Middle frontal gyrus (tissue), 1 donor: ENCODE measurements around the gene HMX2.

ENCODE experiments used
- DNase-seq: peaks from one replicate; pipeline ENCODE4 v3.0.0-alpha.2; 2015; ENCODE audit warnings: low spot score; ENCODE audit errors: extremely low spot score

The HMX2 gene, protein sequence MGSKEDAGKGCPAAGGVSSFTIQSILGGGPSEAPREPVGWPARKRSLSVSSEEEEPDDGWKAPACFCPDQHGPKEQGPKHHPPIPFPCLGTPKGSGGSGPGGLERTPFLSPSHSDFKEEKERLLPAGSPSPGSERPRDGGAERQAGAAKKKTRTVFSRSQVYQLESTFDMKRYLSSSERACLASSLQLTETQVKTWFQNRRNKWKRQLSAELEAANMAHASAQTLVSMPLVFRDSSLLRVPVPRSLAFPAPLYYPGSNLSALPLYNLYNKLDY

DNA sequence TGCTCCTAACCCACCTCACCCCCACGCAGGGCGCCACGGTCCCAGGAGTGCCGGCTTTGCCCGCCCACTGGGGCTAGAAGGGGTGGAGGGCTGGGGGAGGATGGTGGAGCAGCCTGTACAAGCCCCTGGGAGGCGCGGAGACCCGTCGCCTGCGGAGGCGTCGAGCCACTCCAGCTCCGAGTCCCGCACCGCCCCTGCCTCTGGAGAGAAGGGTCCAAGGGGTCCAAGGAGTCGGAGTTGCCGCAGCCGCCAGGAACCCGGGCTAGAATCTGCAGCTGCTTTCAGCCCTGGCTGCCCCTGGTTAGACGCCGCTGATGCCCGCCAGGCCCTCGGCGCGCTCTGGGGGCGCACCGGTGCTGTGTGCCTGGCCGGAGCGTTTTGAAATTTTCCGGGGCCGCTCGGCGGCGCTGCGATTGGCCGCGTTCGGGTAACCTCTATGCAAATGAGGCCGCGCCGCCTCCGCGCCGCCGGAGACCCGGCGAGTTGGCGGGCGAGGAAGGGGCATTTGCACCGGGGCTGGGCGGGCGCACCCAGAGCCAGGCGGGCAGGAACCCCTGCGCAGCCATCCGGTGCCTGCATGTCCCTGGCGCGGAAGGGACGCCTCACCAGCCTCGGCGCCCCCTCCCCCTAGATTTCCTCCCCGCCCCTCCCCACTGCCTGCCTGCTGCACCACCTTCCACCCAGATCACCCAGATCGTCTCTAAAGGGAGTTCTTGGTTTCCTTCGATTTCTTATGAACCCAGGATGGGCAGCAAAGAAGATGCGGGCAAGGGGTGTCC lies at the start of gene HMX2:
Gene HMX2 (plus strand): TSS at position 502 of the 779 bp plus-strand sequence. CDS start 243 bp downstream, at position 745.
- no peak for DNase-seq

DNA sequence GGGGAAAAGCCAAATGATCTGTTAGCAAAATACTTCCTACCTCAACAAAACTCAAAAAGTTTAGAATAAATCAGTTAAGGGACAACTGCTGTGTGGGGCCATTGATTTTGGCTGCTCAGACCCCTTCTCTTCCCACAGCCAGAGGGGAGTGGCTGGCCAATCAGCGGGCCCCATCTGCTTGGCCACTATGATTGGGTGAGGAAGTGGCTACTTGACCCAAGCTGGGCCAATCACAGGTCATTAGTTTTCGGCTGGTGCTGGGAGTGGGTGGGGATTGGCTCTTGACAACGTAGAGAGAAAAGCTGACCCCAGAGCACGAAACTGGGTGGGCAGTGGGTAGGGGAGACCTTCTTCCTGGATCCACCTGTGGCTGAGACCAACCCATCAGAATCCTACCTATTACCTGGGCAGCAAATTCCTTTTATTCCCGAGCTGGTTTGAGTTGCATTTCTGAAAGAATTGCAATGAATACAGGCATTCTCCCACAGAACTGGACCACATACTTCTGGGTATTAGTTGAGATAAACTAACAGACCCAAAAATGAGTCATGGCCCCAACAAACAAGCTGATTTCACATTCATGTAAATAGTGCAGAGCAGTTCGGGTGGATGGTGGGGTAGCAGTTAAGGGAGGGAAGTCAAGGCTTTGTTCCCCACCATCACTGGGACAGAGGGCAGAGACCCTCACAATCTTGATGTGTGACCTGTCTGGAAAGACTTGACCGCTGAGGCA lies 47.7 kb upstream of the HMX2 start:
- DNase-seq = no peak

DNA sequence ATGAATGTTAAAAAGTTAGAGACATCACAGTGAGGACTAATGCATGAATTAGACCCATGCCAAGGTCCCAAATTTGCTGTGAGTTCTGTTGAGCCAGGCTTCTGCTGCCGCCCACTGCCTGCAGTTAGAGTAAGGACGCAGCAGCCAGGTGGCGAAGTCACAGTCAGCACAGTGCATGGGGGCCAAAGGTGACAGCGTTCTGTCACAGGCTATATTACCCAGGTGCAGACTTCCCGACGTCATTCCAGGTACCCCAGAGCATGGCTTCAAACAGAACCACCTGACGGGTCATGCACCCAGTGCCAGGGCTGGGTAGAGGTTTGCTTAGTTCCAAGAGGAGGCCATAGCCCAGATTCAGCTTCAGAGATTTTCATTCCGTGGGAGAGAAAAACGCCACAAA lies 46.1 kb upstream of the HMX2 start:
- DNase-seq = no peak

DNA sequence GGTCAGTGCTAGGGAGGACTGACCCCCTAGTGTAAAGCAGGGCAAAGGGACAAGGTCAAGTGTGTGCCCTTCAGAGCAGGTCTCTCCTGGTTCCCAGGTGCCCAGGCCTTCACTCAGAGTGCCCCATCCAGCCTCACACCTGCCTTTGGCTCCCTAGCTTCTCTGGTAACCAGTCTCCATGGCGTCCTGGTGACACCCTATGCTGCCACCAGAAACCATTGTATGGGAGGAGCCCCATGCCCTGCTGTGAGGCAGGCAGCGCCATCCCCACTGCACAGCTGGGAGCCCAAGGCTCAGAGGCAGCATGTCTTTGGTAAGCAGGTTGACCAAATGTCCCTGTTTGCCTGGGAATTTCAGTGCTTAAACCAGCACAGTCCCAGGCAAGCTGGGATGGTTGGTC lies 45.3 kb upstream of the HMX2 start:
- no peak for DNase-seq

DNA sequence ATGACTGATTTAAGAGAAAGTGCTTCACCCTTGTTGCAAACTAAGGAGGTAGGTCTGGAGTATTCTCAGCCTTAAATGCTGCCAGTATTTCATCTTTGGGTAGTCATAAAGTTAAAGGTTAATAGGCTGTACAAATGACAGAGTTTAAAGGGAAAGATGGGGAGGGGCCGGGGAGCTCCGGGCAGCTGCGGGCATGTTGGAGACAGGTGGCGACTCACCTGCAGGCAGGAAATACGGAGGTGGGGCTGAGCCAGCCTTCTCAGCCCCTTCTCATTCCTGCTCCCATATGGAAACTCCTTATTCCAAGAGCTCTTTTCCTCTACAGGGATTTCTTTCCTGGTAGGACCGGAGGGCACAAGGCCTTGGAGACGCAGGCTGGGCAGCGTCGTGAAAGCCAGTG lies 44.0 kb upstream of the HMX2 start:
- no peak for DNase-seq

DNA sequence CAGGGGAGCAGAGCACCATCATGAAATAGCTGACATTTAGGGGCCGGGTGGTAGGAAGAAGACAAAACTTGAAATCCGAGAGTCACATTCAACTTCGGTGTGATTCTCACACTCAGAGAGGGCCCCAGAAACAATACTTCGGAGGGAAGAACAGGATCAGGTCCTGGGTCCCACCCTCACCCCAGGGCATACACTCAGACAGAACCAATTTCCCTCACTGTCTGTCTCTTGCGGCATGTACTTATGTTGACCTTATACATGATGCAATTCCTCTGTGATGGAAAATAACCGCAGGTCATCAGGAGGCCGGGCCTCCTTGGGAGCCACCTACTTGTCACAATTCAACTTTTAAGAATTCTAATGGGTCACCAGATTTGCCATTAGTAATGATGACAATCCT lies 38.5 kb upstream of the HMX2 start:
- no peak for DNase-seq

DNA sequence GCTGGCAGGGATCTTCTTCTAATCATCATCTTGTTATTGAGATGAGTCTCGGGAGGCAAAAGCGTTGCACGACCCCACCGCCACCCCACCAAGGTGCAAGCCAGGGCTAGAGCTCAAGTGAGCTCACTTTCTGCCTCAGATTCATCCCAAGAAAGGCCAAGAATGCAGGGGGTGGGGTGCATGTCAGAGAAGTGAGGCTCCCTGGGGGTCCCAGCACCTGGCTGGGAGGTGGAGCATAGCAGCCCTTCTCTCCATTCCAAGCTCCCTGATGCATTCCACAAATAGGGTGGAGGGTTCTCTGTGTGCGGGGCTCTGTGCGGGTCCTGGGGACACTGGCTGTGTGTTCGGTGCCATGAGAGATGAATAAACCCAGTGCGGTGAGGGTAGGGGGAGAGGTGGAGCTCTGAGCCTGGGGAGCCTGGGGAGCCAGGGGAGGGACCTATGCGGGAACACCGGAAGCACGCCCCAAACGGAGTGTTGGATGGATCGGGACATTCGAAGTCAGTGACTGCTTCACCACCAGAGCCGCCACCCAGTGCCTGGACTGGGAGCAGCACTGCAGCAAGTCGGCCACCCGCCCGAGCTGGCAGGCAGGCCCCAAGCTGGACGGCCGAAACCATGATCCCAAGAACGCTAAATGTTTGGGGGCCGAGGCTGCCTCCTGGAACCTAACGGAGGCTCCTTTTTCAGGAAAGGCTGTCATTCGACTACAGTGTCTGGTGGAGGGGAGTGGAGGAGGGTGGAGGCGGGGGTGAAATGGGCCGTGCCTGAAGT lies 30.1 kb upstream of the HMX2 start:
- no peak for DNase-seq

DNA sequence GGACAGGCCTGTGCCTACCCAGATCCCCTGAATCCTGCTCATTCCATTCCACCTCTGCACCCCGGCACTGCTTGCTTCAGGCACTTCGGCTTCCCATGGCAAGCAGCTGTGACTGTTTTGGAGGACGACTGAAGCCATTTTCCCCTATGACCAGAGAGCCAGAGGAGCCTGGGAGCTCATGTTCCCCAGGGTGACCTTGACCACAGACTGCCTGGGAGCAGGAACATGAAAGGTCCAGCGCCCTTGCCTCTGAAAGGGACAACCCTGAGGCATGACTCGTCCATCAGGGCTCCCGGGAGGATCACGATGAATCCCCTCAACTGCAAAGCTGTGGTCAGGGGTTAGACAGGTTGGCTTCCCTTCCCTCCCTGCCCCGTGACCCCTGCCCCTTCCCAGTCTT lies 28.9 kb upstream of the HMX2 start:
- DNase-seq = no peak

DNA sequence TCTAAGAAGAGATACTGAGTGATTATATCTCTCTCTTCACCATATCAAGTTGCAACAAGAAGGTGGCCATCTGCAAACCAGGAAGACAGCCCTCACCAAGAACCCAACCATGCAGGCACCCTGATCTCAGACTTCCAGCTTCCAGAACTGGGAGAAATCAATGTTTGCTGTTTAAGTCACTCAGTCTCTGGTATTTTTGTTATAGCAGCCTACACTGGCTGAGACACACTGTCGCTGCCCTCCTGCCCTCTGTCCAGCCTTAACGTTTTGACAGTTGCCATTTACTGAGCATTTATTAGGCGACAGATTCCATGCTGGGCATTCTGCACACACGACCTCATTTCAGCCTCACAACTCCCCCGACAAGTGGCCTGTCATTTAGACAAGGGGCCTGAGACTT lies 21.7 kb upstream of the HMX2 start:
- DNase-seq = no peak

DNA sequence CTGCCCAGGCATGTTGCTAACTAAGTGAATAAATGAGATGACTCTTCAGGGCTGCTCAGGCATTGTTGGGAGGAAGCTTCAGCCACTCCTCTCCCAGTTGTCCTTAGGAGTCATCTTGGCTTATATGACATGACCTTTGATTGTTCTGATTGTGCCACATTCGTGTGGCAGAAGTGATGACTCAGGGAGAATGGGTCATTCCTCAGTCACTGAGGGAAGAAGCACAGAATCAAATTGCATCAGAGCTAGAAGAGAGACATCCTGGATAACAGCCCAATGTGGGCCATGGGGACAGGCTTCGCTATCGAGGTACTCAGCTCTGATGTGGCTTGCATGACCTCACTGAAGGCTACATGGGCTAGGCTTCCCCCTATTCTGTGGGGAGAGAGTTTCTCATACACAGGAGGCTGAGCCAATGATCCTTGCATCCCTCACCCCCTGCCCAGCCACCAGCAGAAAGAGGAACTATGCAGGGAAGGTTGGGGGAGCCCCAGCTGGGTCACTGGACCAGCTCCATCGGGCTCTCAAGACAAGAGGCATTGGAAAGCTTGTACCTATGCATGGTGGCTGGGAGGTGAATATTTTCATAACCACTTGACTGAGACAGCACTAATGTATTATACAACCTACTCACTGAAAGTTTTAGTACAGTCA lies 18.2 kb upstream of the HMX2 start:
- no peak for DNase-seq

DNA sequence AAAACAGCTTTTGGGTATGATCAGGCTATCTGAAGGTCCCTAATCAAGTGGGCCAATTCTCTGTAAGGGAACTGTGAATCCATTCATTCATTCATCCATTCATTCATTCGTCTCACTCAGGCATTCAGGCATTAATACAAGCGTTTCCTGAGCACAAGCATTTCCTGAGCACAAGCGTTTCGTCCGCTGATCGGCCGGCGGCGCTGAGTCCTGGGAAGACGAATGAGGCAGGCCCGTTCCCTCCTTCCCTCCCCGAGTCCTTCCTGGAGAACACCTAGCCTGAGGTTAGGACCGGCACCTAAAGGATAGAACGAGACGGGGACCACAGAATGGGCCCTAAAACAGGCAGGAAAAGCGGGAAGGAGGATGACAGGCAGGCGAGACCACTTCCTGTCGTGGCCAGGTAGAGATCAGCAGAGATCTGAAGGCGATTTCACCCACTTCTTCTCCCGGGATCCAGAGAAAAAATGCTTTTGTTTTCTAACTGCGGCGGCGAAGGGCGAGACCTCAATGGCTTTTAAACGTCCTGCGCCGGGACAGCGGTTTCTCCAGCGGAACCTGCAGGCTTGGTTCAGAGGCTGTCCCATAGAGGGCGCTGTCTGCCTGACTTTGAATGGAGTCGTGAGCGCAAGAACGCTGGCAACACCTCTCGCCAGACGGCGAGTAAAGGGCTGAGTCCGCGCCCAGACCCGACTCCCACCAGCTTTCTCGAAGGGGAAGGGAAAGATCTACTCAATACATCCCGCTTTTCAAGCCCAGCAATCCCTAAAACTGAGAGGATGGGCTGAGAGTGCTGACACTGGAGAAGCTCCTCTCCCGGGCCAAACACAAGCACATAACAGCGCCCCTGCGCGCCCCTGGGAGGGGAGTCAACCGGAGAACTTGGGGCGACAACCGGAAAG lies 15.1 kb upstream of the HMX2 start:
- peak; percentile 65 for DNase-seq

DNA sequence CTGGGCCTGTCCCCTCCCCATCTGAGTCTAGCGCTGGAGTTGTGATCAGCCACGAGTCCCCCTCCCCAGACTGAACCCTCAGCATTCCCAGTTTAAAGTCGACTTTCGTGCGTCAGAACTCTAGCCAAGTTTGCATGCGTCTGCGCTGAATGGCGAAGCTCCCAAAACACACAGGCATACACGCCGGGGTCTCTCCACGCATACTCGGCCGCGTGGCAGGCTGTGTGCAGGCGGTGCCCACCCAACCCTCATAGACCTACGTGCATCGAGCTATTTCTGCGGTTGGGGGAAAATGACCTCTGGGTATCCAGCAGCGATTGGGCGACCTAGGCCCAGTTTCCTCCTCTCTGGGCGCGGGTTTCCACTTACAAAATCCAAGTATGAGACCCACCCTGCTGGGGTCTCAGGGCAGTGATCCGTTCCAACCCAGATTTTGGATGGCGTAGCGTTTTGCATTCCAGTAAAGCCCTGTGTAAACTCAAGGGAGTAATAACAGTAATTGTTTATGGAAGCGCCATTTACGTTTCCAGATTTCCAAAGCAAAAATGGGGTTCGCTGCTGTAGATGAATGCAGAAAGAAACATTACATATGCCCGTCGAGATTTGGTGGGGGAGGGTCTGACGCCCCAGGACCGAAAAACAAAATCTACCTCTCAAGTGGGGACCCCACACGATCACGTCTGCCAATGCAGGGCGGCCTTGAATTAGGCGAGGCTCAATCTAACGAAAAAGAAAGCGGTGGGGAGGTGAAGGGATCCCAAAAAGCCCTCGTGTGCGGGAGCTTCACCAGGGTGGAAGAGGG lies 14.2 kb upstream of the HMX2 start:
- DNase-seq = no peak

DNA sequence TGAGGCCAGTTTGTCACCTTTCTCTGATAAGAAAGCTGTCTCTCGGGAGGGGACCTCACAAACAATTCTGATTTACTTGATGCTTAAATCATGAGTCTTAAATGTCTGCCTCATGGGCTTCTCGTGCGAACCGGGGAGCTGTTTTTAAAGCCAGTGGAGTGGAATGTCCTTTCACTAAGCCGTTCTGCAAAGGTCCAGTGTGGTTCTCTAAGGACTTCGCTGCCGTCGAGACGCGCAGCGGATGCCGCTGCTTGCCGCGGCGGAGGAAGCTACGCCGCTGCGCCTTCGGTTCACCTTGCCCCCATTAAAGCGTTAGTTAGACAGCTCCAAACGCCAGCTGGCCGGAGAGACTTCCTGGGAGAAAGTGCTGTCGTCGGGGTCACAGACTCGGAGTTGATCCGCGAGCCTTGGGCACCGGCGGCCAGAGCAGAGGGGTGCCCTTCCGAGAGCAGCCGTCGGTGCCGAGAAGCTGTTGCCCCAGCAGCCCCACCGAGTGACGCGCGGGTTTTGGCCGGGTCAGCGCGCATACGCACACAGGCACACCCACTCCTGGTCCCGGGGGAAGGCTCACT lies 13.5 kb upstream of the HMX2 start:
- no peak for DNase-seq

DNA sequence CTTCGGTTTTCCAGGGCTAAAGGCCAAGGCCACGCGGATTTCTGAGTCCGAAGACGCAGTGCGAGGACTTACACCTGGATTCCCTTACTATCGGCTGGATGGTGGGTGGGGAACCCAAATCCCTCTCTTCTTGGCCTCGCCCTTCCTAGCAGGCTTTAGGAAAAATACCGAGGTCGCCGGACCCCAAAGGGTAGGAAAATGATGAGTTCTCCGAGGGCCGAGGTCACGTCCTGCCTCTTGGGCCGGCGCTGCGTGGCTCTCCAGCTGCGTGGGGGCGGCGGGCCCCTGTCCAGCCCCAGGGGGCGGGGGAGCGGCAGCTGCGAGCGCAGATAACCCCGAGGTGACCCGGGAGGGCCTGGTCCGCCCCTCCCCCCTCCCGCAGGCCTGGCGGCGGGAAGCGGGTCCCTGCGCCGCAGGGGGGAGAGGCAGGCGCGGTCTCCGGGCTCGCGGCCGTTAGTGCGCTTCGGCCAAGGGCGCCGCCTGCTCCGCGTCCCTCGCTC lies 13.0 kb upstream of the HMX2 start:
- DNase-seq = no peak

DNA sequence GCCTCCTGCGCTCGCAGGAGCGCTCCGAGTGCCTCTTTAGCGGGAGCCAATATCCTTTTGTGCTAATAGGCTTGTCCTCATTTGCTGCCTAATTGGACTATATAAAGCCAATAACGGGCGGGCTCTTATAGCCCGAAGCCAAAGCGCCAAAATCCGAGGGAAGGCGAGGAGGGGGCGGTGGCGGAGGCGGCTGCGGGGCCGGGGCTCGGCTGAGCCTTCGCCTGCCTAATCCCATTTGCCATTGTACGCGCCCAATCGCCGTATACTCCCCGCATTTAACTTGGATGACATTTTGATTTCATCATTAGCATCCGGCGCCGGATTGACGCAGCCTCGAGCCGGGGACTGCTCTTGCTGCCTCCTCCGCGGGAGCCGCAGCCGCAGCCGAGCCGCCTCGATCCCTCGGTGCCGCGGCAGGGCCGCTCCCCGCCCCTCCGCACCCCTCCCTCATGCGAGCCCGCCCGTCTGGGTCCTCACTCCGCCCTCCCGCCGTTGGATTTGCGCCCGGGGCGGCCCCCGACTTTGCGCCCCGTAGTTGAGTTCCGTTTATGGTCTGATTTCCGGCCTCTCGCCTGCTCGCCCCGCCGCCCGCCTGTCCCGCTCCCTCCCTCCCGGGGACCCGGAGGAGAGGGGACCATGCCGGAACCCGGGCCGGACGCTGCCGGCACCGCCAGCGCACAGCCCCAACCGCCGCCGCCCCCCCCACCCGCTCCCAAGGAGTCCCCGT lies 12.4 kb upstream of the HMX2 start, which contains the start of gene HMX3:
Gene HMX3 (plus strand): TSS at position 556 of the 727 bp plus-strand sequence. CDS start 81 bp downstream, at position 637.
- no peak for DNase-seq

DNA sequence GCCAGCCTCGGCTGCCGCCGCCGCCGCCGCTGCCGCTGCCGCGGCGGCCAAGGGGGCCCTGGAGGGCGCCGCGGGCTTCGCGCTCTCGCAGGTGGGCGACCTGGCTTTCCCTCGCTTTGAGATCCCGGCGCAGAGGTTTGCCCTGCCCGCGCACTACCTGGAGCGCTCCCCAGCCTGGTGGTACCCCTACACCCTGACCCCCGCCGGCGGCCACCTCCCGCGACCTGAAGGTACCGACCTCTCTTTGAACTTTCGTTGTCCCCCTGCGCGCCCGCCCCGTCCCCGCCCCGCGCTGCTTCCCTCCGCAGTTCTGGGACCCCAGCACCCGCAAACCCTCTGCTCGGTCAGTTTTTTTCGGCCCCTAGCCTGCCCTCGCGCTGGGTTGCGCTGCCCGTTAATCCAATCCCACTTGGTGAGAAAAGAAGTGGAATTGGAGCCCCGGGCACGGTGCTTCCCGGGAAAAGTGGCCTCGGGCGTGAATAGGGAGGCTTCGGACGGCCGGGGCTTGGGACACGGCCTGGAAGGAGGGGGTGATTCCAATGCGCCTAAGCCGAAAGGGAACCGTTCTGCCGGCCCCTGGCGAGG lies 11.6 kb upstream of the HMX2 start:
- DNase-seq = no peak
